ENCODE results near the gene ATP1A4. TPM values are rescaled to one million over a fixed set of nuclear protein-coding genes. Genes with fewer than 3 reads are reported as not detected.

ATP1A4 gene
- total and polyA plus RNA-seq, 9 of the 15 experiments (the other 6 are each of a cell fraction or from before 2014, with no cell fraction given), result 0.07 TPM; not detected in 8

DNA sequence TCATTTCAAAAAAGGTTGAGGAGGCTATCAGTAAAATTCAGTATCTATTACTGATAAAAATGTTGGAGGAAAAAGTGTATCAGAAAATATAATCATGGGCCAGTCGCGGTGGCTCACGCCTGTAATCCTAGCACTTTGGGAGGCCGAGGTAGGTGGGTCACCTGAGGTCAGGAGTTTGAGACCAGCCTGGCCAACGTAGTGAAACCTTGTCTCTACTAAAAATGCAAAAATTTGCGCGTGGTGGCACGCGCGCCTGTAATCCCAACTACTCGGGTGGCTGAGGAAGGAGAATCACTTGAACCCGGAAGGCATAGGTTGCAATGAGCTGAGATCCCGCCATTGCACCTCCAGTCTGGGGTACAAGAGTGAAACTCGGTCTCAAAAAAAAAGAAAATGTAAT, 5.3 kb upstream of the ATP1A4 start (continued):
- no peak for TF ChIP-seq SMAD4 (CRISPR knock-in tag; conservative IDR thresholded peaks at IDR 0.05)
- TF ChIP-seq ZNF143 (CRISPR knock-in tag; IDR thresholded peaks at IDR 0.05), result no peak

DNA sequence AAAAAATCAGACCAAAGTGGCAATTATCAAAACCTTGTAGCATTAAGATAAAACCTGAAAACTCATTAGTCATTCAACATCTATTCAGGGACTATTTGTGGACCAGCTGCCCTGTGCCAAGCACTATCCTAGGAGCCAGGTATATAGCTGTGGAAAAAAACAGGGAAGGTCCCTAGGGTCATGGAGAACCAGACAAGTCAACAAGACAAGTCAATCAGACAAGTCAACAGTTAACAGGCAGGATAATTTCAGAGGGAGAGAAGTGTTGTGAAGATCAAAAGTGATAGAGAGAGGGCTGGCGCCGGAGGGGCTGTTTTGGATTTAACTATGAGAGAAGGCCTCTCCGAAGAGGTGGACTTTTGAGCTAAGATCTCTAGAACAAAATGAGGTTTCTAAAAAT, 3.3 kb upstream of the ATP1A4 start:
- CTCF ChIA-PET (ENCODE audit: low intra/inter-chr PET ratio), result no interaction called here
- 6% methylated on average over 3 of the region's 3 CpGs for WGBS (ENCODE audit: insufficient coverage, low coverage, missing lambda C conversion rate)
- H3K27ac ChIP-seq (ENCODE audit: extremely low read depth, low read depth, low read length), result no peak overlapping the region

GRCh38 chr1:160149233-160149632, 2.2 kb upstream of the ATP1A4 start:
- in situ Hi-C loops (cut with MboI), result no loop called here
- BruUV-seq (replicated peaks), result no TSS peak

More for the DNA sequence above, 3.3 kb upstream of the ATP1A4 start:
- H3K9me1 ChIP-seq (ENCODE audit: control insufficient read depth, insufficient read depth, low read length), result no peaks in the 10 kb centered on the region
- DNase-seq (ENCODE audit: extremely low read depth in 1 of 4, low spot score in 3 of 4) (no peak), FAIRE-seq (no peak), ATAC-seq (no peak)
- intact Hi-C loops (cut with micrococcal nuclease) (no loop called here), in situ Hi-C loops (cut with MboI) (no loop called here)
- no peaks in the 10 kb centered on the region for H3K4me1 ChIP-seq (replicated peaks in 1 of 2; ENCODE audit: control insufficient read depth in 2 of 2, insufficient read depth in 2 of 2, low read length in 2 of 2)
- no peaks in the 10 kb centered on the region for H4K20me1 ChIP-seq (replicated peaks; ENCODE audit: control insufficient read depth, insufficient read depth, low read length)
- no peak overlapping the region for H2AFZ ChIP-seq (ENCODE audit: low read depth, low read length)
- no peak for TF ChIP-seq PHF8 (IDR thresholded peaks at IDR 0.05; ENCODE audit: borderline replicate concordance, low read length)
- TF ChIP-seq ZNF239 (CRISPR knock-in tag; IDR thresholded peaks at IDR 0.05), result no peak
- no peak for TF ChIP-seq DPF2 (IDR thresholded peaks at IDR 0.05)
- TF ChIP-seq BCL6 (CRISPR knock-in tag; IDR thresholded peaks at IDR 0.05), result no peak
- POLR2A ChIA-PET, result interaction anchor here (0.8 to 1.4 kb wide), 2 partner anchors 13 kb away, joined by 3 read pairs; no protein-coding TSS in a partner anchor
- H3K36me3 ChIP-seq (ENCODE audit: control insufficient read depth, insufficient read depth, low read length), result no peaks in the 10 kb centered on the region
- H3K4me3 ChIP-seq, result no peak overlapping the region
- H3K9me3 ChIP-seq (replicated peaks; ENCODE audit: control insufficient read depth, insufficient read depth, low read depth, low read length), result no peaks in the 10 kb centered on the region
- no peaks in the 10 kb centered on the region for H3K79me2 ChIP-seq (ENCODE audit: control insufficient read depth, insufficient read depth, low read length)
- no peak overlapping the region for H3K4me2 ChIP-seq (ENCODE audit: insufficient read depth, low read length)
- H3K27me3 ChIP-seq (ENCODE audit: control insufficient read depth in 2 of 2, insufficient read depth in 2 of 2, low read length in 2 of 2), result peaks cover 12 to 26% of the 10 kb centered on the region in 2 experiments; a peak in 3 of 5 replicates
- BruUV-seq (replicated peaks), result no TSS peak
- no peak overlapping the region for H3K9ac ChIP-seq (ENCODE audit: insufficient read depth in 1 of 2, low read depth in 2 of 2, low read length in 2 of 2)

More at GRCh38 chr1:160149233-160149632, 2.2 kb upstream of the ATP1A4 start:
- intact Hi-C loops (cut with micrococcal nuclease), result no loop called here
- H3K4me1 ChIP-seq (replicated peaks in 1 of 2; ENCODE audit: control insufficient read depth in 2 of 2, insufficient read depth in 2 of 2, low read length in 2 of 2), result no peaks in the 10 kb centered on the region
- ChIA-PET POLR2A (no interaction called here), CTCF (ENCODE audit: low intra/inter-chr PET ratio) (interaction anchor here (0.6 kb wide), 1 partner anchor 1992 kb away, joined by 4 read pairs; no protein-coding TSS in a partner anchor)
- no peak for ATAC-seq
- H3K9ac ChIP-seq (ENCODE audit: insufficient read depth in 1 of 2, low read depth in 2 of 2, low read length in 2 of 2), result no peak overlapping the region
- H3K36me3 ChIP-seq (ENCODE audit: control insufficient read depth, insufficient read depth, low read length), result no peaks in the 10 kb centered on the region
- H2AFZ ChIP-seq (ENCODE audit: low read depth, low read length), result no peak overlapping the region
- no peak for FAIRE-seq
- no peak overlapping the region for H3K4me3 ChIP-seq
- H3K9me3 ChIP-seq (replicated peaks; ENCODE audit: control insufficient read depth, insufficient read depth, low read depth, low read length), result no peaks in the 10 kb centered on the region
- H3K27me3 ChIP-seq (ENCODE audit: control insufficient read depth in 2 of 2, insufficient read depth in 2 of 2, low read length in 2 of 2), result peaks cover 12 to 27% of the 10 kb centered on the region in 2 experiments; a peak in 3 of 5 replicates
- H3K9me1 ChIP-seq (ENCODE audit: control insufficient read depth, insufficient read depth, low read length), result no peaks in the 10 kb centered on the region
- no peak for TF ChIP-seq BACH1 (tag; IDR thresholded peaks at IDR 0.05)
- TF ChIP-seq, protein P1, sequence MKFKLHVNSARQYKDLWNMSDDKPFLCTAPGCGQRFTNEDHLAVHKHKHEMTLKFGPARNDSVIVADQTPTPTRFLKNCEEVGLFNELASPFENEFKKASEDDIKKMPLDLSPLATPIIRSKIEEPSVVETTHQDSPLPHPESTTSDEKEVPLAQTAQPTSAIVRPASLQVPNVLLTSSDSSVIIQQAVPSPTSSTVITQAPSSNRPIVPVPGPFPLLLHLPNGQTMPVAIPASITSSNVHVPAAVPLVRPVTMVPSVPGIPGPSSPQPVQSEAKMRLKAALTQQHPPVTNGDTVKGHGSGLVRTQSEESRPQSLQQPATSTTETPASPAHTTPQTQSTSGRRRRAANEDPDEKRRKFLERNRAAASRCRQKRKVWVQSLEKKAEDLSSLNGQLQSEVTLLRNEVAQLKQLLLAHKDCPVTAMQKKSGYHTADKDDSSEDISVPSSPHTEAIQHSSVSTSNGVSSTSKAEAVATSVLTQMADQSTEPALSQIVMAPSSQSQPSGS (CRISPR knock-in tag; IDR thresholded peaks at IDR 0.05), result no peak
- TF ChIP-seq ZNF75A (CRISPR knock-in tag; IDR thresholded peaks at IDR 0.05), result no peak
- TF ChIP-seq, protein P2, sequence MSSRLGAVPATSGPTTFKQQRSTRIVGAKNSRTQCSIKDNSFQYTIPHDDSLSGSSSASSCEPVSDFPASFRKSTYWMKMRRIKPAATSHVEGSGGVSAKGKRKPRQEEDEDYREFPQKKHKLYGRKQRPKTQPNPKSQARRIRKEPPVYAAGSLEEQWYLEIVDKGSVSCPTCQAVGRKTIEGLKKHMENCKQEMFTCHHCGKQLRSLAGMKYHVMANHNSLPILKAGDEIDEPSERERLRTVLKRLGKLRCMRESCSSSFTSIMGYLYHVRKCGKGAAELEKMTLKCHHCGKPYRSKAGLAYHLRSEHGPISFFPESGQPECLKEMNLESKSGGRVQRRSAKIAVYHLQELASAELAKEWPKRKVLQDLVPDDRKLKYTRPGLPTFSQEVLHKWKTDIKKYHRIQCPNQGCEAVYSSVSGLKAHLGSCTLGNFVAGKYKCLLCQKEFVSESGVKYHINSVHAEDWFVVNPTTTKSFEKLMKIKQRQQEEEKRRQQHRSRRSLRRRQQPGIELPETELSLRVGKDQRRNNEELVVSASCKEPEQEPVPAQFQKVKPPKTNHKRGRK (tag; IDR thresholded peaks at IDR 0.05), result 0 out of 2 replicates have a peak, but pooled peaks have one; percentile 0
- no peak for TF ChIP-seq L3MBTL2 (IDR thresholded peaks at IDR 0.05)
- TF ChIP-seq ZNF175 (CRISPR knock-in tag; IDR thresholded peaks at IDR 0.05; ENCODE audit: low read depth), result no peak
- no peak for TF ChIP-seq NFIX (CRISPR knock-in tag; IDR thresholded peaks at IDR 0.05; ENCODE audit: low read depth)
- DNase-seq (ENCODE audit: extremely low read depth in 1 of 4, low spot score in 3 of 4), result no peak
- no peak overlapping the region for H3K27ac ChIP-seq (ENCODE audit: extremely low read depth, low read depth, low read length)
- no peak overlapping the region for H3K4me2 ChIP-seq (ENCODE audit: insufficient read depth, low read length)
- no peaks in the 10 kb centered on the region for H4K20me1 ChIP-seq (replicated peaks; ENCODE audit: control insufficient read depth, insufficient read depth, low read length)
- no peaks in the 10 kb centered on the region for H3K79me2 ChIP-seq (ENCODE audit: control insufficient read depth, insufficient read depth, low read length)

Data from K562 (cell line).